Thyroid gland (tissue), 4 donors: Measurements from ENCODE around the gene WWC1.

Source experiments
- CTCF ChIP-seq, 6 experiments: fragments of 200-600 bp in 3 of 6; fragments of 450-650 bp in 3 of 6; sonication (generic) in 3 of 6; IDR thresholded peaks; one replicate each; pipeline ENCODE4 v1.5.1; 2016 to 2019; ENCODE audit warnings: antibody characterized with exemption in 6 of 6, mild to moderate bottlenecking in 2 of 6, inconsistent platforms in 1 of 6, moderate library complexity in 1 of 6
- POLR2A ChIP-seq, 2 donors: fragments of 450-650 bp; IDR thresholded peaks; one replicate each; pipeline ENCODE4 v1.6.1; 2017; ENCODE audit warnings: antibody characterized with exemption in 2 of 2, mild to moderate bottlenecking in 2 of 2, moderate library complexity in 1 of 2

GRCh38 chr5:168443950-168444700 lies 152.7 kb downstream of the WWC1 start:
- no peak for TF ChIP-seq CTCF (IDR thresholded peaks at IDR 0.05)
- TF ChIP-seq POLR2A (IDR thresholded peaks at IDR 0.05): no peak
